GM19328 (cell line): Measurements from ENCODE around the gene RTF1.

ENCODE experiments used
- ATAC-seq: cut with Tn5 transposase; IDR thresholded peaks from one replicate; pipeline ENCODE4 v1.9.1; 2021; ENCODE audit warnings: mild to moderate bottlenecking, moderate library complexity; ENCODE audit not compliant: unreplicated experiment

RTF1 gene

DNA sequence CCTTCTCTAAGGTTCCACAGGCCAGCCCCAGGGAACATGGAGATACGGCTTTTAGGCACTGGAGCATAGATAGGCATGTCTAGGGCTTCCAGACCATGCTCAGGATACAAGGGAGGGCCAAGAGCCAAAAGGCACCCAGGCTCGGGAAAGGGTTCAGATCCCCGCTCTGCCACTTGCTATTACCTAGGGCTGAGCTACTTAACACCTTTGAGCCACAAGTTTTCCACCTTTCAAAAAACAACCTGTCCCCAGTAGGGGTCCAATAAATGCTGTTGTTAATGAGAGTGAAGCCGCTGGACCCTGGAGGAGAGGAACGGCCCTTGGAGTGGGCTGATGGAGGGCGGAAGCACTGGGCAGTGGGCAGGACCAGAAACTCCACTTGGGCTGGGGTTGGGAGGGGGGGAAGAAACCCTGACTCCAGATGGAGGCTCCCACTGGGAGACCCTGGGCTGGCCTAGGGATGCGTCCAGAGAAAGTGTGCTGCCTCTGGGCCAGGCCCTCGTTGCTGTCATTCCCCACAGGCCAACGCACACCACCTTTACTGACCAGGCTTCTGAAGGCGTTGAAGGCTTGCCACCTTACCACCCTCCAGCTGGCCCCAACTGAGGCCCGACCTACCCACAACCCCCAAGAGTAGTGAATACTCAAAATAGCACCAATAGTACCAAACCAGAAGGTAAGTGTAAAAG, 68.2 kb downstream of the RTF1 start:
- no peak for ATAC-seq

GRCh38 chr15:41486286-41486685, 69.4 kb downstream of the RTF1 start:
- ATAC-seq = no peak

- no peak for ATAC-seq
Measured at GRCh38 chr15:41487381-41487780, 70.5 kb downstream of the RTF1 start.

DNA sequence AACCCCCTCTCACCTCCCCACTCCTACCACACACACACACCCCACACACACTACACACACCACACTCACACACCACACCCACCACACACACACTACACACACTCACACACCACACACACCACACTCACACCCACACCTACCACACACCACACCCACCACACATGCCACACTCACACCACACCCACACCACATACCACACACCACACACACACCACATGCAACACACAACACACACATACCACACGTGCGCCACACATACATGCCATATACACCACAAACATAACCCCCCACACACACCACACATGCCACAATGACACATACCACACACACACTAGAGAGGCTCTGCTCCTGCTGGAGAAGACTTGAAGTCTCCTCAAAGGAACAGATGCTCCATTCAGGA, 70.9 kb downstream of the RTF1 start:
- no peak for ATAC-seq

DNA sequence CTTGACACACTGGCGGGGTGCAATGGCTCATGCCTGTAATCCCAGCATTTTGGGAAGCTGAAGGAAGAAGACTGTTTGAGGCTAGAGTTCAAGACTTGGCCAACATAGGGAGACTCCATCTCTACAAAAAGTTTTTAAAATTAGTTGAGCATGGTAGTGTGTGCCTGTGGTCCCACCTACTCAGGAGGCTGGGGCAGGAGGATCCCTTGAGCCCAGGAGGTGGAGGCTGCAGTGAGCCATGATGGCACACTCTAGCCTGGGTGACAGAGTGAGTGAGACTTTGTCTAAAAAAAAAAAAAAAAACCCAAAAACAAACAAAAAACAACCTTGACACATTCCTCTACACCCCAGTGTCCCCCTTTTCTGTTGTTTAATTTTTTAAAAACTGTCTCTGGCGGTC, 72.7 kb downstream of the RTF1 start:
- ATAC-seq = no peak

- no peak for ATAC-seq
Measured at GRCh38 chr15:41490355-41490754, 73.5 kb downstream of the RTF1 start.

- no peak for ATAC-seq
Measured at GRCh38 chr15:41491889-41492288, 75.0 kb downstream of the RTF1 start.

DNA sequence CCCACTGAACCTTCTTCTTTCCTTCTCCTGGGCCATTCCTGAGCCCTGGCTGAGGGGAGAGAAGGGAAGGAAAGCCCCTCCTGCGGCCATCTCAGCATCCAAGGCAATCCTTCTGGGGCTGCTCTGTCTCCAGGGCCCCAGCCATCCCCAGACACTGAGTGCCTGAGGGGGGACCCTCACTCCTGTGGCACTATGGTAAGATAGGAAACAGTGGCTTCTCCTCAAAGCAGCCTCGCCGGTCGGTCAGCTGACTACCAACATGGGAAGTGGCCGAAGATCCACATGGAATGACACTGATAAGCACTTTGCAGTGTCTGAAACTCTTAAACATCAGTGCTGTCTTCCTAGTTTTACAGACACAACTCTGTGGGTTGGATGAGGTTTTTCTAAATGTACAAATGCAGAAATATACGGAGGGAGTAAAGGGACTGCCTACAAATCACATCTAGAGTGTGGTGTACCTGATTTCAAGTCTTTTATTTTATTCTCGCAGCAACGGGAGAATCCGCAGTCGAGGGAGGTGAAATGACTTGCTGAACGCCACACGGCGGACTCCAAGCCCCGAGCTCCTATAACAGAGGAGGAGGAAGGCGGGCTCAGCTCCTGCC, 75.8 kb downstream of the RTF1 start:
- ATAC-seq = no peak

- ATAC-seq = peak; percentile 67
Measured at GRCh38 chr15:41493205-41493901, 76.5 kb downstream of the RTF1 start, which contains the start of gene ITPKA. TSS of gene ITPKA (plus strand) at chr15:41493874. CDS start at chr15:41493928, 54 bp downstream.

- peak; percentile 20 for ATAC-seq
Measured at GRCh38 chr15:41493902-41494189, 77.0 kb downstream of the RTF1 start.

DNA sequence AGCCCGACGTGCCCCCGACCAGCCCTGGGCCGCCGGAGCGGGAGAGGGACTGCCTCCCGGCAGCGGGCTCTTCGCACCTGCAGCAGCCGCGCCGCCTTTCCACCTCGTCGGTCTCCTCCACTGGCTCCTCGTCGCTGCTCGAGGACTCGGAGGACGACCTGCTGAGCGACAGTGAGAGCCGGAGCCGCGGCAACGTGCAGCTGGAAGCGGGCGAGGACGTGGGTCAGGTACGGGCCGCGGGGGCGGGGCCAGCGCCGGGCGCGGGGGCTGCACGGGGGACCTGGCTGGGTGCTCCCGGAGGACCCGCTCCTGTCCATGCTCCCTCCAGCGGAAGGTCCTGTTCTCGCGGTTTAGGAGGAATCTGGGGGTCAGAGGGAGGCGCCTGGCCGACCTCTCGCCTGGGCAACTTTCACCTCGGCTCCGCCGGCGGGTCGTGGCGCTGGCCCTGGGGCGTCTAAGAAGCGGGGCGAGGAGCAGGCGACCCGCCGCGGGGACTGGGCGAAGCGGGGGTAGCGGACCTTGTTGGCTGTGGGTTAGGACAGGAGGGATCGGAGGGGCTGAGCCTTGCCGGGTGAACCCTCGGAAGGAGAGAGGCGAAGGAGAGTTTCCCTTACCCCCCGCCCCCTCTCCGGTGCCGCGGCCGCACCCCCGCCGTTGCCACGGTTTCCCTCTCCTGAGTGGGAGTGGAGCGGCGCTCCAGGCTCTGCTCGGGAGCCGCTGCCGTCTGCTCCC, 77.5 kb downstream of the RTF1 start:
- peak; percentile 29 for ATAC-seq

DNA sequence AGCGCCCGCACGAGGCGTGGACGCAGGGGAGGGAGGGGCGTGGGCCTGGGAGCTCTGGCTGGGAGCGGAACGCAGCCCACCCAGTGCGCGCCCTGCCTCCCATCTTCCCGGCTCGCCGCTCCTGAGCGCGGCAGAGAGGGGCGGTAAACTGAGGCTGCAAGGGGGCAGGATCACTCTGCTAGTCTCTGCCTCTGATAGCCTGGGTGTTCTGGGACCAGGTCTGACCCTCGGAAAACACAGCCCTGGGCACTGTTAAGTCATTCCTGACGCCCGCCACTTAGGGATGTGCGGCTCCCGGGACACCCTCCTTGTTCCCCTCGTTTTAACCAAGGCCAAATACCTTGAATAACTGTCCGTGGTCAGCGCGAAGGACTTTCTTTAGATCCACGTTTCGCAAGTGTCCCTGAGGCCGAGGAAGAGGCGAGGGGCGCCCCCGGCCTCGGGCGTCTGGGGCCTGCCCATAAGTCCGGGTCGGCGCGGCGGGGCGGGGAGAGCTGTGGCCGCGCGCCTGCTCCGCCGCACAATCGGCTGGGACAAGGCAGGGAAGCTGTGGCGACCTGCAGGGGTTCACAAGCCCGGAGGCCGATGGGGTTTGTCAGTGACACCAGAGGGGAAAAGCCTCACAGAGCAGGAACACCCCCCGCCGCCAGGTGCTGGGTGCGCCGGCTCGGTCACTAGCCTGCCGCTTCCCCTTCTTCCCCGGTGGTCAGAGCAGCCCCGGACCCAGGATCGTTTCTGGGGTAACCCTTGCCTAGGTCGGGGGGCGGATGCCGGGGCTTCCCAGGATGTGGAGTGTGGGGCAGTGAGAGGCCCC, 78.2 kb downstream of the RTF1 start:
- no peak for ATAC-seq

- no peak for ATAC-seq
Measured at GRCh38 chr15:41495736-41496599, 79.1 kb downstream of the RTF1 start.

DNA sequence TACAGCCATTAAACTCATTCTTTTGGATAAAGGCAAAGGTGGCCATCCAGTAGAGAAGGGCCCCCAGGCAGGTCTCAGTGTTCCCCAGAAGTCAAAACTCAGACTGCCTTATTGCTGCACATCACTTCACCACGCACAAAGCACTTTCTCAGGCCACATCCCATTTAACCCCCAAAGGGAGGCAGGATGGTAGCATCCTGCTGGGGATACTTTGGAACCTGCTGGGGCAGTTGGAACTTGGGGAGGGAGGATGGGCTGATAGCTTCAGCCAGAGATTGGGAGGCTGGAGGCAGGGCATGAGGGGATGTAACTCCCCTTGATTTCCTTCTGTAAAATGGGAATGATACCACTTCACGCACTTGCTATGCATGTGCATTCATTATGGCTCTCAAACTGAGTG, 81.8 kb downstream of the RTF1 start:
- ATAC-seq = no peak

DNA sequence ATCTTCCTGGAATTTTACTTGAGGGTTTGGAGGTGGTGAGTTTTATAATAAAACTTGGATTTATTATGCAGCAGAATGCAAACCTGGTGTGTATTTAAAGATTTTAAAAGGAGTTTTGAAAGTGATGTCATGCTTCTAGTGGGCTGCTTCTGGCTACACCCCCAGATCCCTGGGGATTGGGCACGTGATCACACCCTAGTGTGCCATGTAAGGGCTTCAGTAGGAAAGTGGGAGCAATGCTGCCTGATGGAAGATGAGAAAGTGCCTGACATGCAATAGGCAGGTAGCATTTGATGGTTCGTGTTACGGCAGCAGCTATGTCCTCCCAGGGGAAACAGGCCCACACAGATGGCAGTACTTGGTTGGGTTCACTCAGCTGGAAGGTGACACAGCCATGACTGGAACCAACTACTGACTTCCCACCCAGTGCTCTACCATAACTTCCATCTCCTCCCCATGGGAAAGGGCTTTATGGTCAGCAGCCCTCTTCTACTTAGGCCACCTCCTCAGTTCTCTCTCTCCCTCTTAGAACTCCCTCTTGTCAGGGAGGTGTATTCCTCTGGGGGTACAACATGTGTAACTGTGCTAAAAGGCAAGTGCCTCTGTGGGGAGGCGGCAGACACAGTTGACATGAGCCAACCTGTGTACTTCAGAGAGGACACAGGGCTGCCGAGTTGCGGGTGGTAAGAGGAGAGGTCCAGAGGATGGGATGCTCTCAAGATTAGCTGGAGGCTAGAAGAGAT, 82.4 kb downstream of the RTF1 start:
- no peak for ATAC-seq

GRCh38 chr15:41501191-41501917, 84.5 kb downstream of the RTF1 start:
- no peak for ATAC-seq

DNA sequence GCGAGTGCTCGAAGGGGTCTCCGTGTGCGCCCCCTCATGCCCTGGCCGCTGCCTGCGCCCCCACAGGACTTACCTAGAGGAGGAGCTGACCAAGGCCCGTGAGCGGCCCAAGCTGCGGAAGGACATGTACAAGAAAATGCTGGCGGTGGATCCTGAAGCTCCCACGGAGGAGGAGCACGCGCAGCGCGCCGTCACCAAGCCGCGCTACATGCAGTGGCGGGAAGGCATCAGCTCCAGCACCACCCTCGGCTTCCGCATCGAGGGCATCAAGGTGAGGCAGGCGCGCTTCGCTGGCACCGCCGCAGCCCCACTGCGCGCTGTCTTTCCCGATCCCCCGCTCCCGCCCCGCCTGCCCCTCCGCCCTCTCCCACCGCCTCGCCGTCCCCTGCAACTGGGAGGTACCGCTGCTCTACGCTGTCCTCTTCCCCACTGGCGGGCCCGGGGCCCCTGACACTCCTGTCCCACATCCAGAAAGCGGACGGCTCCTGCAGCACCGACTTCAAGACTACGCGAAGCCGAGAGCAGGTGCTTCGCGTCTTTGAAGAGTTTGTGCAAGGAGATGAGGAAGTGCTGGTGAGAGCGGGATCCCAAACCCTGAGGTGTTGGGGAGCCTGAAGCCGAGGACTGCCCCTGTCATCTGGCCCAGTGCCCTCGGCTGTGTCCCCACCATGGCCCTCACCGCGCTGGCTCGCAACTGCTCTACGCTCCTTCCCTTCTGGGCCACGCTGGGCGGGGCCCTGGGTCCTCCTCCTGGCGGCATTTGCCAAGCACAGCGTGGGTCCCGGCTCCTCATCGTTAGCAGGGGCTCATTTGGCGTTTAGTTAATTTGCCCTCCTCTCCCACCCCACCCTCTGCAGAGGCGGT, 85.3 kb downstream of the RTF1 start:
- ATAC-seq = no peak
